T follicular helper cell (primary cell): ENCODE measurements around the gene SLC31A2.
A peak's percentile ranks its signal among the peaks of the same experiment; 100 is the strongest.
"Not testable (repeated sequence)": the region's sequence is repeated elsewhere in the genome, so short reads cannot be mapped to it uniquely, and the experiment has no call there.

Experiments used
- DNase-seq: peaks from one replicate; pipeline ENCODE4 v3.0.0-alpha.2; 2020; ENCODE audit warnings: low read depth
- total RNA-seq, 2 experiments: gene quantifications; one replicate each; lab custom pipeline; 2026; lab: John Stamatoyannopoulos, UW

Gene SLC31A2, protein sequence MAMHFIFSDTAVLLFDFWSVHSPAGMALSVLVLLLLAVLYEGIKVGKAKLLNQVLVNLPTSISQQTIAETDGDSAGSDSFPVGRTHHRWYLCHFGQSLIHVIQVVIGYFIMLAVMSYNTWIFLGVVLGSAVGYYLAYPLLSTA
- 7.9 to 9.0 reads per million in 2 experiments for total RNA-seq

DNA sequence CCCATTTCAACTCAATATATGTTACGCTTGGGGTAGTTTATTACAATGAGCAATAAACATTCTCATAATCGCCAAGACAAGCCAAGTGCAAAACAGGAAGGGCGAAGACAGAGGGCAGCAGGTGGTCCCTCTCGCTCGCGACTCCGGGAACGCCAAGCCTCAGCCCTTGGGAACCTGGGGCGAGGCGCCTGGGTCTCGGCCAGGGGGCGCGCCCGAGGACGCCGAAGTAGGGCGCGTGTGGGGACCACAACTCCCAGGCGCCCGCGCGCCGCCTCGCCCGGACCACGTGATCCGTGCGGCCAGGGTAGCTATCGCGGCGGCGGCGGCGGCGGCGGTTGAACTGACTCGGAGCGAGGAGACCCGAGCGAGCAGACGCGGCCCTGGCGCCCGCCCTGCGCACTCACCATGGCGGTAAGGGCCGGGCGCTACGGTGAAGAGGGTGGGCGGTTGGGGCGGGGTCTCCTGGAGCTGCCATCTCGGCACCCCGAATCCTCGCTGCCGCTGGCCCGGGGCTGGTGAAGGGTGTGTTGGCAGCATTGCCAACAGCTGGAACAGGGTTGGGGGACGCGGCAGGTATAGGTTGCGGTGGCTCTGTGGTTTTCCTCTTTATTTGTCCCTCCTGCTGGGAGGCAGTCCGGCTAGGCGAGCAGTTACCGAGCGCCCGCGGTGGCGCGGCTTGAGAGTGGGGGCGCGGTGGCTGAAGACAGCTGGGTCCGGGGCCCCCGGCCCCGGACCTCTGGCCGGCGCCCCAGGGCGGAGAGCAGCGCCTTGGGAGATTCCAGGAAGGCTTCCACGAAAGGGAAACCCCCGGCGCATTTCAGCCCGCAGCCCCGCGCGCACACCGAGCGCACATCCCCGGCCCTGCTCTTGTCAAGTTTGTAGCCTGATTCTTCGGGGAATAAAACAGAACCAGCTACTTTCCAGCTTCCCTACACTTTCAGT is at the start of gene SLC31A2:
SLC31A2 (plus strand) TSS at position 338 of the 942 bp plus-strand sequence; CDS start at position 406, 68 bp downstream.
- peak; percentile 73 for DNase-seq

DNA sequence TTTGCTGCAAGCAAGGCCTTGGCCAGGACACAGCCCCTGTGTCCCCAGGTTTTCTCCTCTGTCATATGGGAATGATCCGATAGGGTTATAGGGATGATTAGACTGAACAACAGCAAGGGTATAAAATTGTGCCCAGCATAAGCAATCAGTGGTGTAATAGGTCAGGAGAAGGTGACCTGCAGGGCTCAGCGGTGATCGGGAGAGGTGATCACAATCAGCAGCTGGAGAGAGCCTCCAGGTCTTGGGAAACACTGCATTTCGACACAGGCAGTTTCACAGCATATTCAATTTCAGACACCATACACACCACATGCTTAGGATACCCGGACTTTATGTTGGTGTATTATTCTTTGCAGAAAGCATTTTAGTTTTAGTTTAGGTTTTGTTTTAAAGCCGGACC is 45.5 kb upstream of the SLC31A2 start:
- not testable (repeated sequence) for DNase-seq

DNA sequence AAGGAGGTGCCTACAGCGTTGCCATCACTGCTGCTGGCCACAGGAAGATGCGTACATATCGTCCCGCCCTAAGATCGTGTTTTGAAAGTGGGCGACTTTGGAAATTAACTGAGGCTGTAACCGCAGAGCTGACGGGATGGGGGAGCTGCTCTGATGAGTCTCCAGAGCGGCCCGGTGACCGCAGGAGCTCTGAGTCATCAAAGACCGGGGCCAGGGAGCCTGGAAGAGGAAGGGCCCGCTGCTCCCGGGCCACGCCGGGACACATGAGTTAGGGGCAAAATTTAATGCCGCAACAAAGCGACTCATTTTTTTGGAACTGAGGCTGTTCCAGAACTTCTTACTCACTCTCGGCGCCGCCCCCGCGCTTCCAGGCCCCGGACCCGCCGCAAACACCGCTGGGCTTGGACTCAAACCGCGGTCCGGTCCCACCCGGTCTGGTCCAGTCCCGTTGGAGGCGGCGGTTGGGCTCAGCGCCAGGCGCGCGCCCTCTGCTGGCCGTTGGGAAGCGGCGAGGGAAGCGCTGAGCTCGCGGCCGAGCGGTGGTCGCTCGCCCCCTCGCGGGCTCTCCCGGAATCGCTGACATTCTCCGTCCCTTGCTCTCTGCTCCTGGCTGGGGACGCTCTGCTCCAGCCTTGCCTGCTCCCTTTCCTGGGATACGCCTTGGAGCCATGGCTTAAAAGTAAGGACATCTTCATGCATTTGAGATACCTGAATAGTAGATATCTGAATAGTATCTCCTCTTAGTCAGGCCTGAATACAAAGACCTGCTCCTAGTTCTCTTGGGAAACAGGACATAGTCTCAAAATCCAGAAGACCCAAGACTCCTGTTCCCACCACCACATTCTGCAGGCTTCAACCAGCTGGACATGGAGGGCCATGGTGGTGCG is 39.5 kb upstream of the SLC31A2 start:
- not testable (repeated sequence) for DNase-seq

DNA sequence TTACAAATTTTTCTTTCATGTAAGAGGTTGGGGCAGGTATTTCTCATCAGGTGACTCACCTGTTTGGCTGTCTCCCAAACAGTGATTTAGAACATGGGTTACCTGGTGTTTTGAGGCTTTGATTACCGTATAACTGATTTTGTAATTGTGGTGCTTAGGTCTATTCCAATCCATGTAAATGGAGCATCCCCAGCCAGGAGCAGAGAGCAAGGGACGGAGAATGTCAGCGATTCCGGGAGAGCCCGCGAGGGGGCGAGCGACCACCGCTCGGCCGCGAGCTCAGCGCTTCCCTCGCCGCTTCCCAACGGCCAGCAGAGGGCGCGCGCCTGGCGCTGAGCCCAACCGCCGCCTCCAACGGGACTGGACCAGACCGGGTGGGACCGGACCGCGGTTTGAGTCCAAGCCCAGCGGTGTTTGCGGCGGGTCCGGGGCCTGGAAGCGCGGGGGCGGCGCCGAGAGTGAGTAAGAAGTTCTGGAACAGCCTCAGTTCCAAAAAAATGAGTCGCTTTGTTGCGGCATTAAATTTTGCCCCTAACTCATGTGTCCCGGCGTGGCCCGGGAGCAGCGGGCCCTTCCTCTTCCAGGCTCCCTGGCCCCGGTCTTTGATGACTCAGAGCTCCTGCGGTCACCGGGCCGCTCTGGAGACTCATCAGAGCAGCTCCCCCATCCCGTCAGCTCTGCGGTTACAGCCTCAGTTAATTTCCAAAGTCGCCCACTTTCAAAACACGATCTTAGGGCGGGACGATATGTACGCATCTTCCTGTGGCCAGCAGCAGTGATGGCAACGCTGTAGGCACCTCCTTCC is 37.9 kb upstream of the SLC31A2 start:
- not testable (repeated sequence) for DNase-seq

DNA sequence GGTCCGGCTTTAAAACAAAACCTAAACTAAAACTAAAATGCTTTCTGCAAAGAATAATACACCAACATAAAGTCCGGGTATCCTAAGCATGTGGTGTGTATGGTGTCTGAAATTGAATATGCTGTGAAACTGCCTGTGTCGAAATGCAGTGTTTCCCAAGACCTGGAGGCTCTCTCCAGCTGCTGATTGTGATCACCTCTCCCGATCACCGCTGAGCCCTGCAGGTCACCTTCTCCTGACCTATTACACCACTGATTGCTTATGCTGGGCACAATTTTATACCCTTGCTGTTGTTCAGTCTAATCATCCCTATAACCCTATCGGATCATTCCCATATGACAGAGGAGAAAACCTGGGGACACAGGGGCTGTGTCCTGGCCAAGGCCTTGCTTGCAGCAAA is 32.0 kb upstream of the SLC31A2 start:
- not testable (repeated sequence) for DNase-seq

DNA sequence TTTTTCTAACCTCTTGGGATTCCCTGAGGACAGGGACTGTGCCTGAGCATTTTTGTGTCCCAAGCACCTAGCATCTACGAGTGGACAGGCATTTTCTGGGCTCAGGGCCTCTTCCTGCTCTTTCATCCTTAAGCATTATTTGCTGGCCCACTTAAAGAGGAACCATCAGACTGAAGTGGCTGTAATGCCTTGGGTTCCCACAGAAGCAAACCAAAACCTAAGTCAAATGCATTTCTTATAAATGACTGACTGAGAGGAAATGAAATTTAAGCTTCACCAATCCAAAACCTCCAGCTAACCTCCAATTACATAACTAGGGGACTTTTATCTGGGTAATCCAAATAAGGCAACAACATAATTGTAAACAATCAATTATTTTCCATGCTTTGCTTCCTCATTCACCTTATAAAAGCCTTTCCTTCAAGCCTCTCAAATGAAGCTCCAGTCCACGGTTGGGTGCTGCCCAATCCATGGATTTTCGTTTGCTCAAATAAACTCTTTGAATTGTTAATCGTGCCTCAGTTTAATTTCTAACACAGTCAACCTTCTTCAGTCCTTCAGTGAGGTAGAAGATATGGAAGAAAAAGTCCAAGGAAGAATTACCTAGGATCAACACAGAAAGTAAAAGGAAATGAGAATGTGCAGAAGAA is 25.3 kb upstream of the SLC31A2 start:
- no peak for DNase-seq

DNA sequence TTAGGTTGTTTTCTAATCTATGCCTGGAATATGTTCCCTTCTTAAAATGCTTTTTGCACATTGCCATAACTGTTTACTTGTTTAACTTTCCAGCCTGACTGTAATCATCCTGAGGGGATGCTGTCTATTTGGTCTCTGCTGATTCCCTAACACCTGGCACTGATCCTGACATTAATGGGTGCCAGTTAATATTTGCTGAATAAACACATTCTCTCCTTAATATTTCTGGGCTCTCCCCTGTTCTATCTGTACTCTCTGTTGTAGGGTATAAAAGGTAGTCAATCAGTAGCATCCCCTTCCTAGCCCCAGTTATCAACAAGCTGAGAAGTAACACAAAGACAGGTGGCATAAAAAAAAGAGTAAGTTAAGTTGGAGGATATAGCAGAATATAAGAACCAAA is 21.3 kb upstream of the SLC31A2 start:
- DNase-seq = no peak

DNA sequence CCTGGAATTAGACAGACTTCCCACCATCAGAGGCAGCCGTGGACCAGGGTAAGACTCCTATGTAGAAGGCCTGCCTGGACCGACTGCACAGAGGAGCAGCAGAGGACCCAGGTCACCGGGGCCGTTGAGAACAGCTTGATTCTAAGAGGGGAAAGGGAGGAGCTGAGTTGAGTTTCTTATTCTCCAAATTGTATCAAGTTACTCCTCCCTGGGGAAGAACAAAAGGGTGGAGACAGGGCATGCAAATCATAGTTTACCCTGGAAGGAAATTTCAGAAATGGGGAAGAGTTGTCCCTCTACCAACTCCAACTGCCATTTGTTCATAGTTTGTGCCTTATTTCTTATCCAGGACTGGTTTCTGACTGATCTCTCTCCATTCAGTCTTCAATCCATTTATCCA is 20.9 kb upstream of the SLC31A2 start:
- DNase-seq = no peak

DNA sequence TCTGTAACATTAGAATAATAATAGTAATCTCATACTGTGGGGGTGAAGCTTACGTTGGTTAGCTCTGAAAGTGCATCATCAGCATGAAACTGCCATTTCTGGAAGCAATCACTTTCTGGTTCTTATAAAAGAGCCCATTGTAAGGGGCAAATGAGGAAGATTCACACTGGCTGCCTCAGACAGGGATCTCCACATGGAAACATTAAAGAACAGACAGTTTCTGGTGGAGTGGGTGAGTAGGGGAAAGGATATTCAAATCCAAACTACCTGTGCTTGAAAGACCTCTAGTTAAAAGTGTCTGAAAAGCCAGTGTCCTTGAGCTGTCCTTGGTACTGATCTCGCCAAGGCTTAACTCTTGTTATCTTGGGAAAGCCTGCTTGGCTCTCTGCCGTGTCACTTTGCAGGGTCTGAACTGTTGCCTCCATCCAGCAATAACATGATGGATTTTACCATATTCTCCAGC is 19.1 kb upstream of the SLC31A2 start:
- DNase-seq = no peak

DNA sequence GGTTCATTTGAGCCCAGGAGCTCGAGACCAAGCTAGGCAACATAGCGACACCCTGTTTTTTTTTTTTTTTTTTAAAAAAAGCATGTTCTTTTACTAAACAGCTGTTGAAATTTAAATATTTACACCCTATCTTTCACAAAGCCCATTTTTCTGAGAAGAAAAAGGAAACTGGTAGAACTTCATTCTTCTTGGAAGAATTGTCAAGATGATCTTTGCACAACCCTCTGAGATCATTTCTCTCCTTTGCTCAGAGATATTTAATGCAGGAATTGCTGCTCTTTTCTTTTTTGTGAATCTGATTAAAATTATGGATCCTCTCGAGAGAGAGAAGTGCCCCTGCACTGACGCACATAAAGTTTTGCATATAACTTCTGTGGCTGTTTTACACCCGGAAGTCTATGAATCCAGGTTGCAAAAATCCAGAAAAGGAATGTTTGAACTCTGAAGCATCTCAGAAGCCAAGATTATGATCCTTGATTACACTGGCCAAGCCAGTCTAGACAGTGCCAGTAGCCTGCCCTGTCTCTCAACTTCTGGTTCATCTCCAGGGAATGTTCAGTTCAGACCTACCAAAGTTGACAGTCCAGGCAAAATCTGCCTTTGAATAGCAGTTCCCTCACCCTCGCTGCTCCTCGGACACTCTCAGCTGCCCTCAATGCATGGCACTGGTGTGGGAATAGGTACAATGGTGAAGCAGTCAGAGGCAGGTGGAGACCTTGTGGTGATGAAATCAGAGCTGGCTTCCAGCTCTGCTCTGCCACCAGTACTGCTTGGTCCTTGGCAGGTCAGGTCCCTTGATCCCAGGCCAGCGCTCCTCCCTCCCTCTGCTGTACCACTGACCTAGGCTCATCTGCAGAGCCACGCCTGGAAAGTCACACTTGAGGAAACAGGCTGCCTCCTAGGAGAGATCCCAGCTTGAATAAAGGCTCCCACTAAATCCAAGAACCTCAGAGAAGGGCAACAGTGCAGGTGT is 13.3 kb upstream of the SLC31A2 start:
- DNase-seq = no peak

DNA sequence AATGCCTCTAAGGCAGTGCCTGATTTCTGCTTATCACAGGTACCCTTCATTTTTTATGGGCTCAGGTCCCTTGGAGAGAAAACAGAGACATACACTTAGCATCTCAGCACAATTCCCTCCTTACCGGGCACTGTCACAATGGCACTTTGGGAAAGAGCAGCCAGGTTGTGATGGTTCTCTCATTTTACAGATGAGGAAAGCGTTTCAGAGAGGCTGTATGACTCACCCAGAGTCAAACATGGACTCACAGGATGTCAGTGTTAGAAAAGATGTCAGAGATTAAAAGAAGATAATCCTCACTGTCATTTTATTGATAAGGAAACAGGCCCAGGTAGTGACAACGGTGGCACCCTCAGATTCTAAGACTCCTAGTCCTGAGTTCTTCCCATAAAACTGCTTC is 12.0 kb upstream of the SLC31A2 start:
- DNase-seq = no peak

DNA sequence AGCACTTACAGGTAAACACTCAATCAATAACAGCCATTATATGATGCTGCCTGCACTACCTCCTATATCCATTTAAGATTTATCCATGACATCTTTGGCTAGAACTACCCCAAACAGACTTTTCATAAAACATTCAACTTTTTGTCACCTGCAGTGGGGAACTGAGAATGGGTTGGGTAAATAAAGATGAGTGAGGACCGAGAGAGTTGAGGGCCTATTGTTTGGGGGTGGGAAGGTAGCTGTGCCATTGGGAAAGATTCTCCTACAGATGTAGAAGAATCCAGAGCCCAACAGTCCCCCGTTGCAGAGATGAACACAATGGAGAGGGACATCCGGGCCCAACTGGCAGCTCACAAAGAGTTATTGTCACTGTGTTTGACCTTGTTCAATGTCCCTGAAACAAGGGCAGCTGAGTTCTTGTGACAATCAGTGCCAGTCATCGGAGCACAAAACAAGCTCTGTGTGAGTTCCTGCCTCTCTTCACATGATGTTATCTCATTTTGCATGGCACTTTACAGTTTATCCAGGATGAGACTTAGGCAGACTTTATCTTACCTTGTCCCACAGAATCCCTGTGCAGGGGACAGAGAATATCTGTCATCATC is 11.5 kb upstream of the SLC31A2 start:
- no peak for DNase-seq

DNA sequence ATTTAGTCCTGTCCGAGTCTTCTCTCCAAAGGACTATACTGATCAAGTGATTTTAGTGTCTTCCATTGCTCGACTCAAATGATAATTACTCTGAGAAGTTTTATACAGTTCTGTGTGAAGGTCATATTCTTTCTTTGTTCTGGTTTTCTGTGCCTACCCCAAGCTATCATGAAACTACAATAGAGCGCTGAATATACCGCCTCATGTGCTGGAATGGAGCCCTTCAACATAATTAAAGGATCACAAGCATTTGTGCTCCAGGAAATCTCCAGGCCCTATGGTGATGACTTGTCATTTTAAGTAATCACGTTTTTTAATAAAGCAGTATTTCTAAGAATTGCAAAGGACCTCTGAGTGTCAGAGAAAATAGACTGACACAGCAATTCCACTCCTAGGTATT is 10.9 kb upstream of the SLC31A2 start:
- DNase-seq = no peak

DNA sequence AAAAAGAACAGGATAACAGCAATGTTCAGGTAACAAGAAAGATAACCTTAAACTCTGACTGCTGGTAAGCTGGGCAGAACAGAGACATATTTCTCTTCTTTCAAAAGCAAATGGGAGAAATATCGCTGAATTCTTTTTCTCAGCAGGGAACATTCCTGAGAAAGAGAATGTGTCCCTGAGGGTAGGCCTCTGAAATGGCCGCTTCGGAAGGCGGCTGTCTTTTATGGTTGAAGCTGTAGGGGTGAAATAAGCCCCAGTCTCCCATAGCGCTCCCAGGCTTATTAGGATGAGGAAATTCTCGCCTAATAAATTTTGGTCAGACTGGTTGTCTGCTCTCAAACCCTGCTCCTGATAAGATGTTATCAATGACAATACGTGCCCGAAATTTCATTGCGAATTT is 9.9 kb upstream of the SLC31A2 start:
- DNase-seq = not testable (repeated sequence)

DNA sequence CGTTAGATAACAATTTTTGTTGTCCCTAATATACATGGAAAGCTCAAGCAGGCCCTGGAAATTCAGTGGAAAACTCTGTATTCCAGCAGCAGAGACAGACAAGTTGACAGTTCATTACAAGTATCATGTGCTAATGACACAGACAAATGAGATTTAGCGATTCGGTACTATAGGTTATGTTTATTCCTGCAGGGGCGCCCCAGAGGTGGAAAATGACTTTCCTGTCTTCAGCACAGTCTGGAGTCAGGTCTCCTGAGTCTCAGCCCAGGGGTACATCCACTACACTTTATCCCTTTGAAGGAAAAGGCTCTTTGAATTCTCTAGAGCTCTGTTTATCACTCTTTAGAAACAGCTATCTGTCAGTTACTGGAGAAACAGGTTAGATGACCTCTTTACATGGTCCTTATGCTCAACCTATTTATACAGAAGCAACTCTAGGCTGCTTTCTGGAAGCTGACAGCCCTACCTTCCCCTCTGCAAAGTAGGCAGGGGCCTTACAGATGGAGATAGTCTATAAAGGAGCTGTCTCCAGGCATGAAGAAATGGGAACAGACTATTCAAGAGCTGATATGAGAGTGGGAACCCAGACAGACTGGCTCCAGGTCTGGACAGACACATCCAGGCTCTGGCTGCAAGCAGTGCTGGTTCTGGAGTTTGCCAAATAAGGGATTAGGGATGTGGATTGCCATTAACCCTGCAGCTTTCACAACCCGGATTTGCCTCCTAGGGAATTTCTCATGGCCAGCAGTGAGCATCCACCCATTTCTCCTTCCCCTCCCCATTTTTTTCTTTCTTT is 7.2 kb upstream of the SLC31A2 start:
- no peak for DNase-seq

DNA sequence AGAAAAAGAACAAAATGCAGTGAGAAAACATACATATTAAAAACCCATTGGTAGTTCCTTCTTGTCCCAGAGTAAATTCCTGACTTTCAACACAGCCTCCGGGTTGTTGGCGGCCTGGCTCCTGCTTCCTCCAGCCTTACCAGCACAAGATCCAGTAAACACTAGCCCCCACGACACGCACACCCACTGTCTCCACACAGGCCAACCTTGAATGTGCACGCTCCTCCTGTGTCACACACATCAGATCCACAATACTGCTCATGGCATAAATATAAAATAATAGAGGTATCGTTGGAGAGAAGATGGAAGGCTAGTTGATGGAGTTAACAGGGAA is 2.5 kb upstream of the SLC31A2 start:
- DNase-seq = no peak

DNA sequence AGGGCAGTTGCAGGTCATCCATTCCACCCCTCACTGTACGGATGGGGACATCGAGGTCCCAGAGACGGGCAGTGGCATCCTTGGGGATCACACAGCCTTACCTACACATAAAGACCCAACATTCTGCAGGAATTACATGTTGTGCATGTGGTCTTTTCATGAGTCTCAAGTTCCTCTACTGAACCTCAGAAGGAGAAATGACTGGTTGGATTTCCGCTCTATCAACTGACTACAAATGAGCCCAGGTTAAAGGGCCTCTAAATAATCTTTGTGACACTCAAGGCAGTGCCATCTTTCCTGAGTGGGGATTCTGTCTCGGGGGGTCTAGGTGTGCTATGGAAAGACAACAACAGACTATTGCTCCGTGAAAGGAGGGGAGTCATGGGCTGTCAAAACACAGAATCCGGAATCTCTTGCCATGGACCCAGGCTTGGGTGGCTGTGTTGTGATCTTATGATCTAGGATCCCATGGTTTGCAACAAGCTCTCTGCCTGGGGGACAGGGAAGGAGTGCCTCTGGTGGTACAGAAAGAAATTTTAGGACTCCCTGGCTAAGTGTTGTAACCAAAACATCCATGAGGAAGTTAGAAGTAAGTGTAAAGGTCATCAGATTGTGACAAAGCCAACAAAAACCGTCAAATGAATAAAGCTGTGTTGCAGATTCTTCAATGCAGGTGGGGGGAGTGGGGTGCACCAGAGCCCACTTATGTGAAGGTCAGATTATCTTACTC is 1.9 kb upstream of the SLC31A2 start:
- no peak for DNase-seq

DNA sequence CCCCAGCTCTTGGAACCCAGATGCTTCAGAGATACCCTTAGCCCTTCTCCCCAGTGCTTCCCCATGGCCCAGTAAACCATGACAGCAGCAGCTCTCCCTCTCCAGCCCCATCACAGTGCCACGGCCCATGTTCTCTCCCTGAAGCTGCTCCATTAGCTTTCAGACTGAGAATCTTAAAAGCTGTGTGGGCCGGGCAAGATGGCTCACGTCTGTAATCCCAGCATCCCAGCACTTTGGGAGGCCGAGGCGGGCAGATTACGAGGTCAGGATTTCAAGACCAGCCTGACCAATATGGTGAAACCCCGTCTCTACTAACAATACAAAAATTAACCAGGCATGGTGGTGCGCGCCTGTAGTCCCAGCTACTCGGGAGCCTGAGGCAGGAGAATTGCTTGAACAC is 1.2 kb upstream of the SLC31A2 start:
- not testable (repeated sequence) for DNase-seq
